Mesenchymal stem cell (in vitro differentiated cells and primary cell): ENCODE data around the gene MAP4K3.
"Not testable (repeated sequence)": the region's sequence is repeated elsewhere in the genome, so short reads cannot be mapped to it uniquely, and the experiment has no call there.

Experiments used
- DNase-seq: peaks from one replicate; pipeline ENCODE4 v3.0.0-alpha.2; 2013
- H2AFZ ChIP-seq: one replicate; pipeline ENCODE4 v1.6.1; 2013; ENCODE audit warnings: low read depth, mild to moderate bottlenecking, control low read depth, inconsistent platforms, low read length, moderate library complexity
- H2AK5ac ChIP-seq: 2 replicates; pipeline ENCODE4 v1.6.1; 2013; ENCODE audit warnings: low read length, moderate library complexity, mild to moderate bottlenecking, inconsistent platforms; ENCODE audit not compliant: severe bottlenecking
- H2BK120ac ChIP-seq: one replicate; pipeline ENCODE4 v1.6.1; 2013; ENCODE audit warnings: low read depth, mild to moderate bottlenecking, inconsistent platforms, low read length, moderate library complexity
- H2BK12ac ChIP-seq, 2 experiments: one replicate each; pipeline ENCODE4 v1.6.1; 2013; ENCODE audit warnings: inconsistent platforms in 2 of 2, low read length in 2 of 2, mild to moderate bottlenecking in 2 of 2, moderate library complexity in 2 of 2, control low read depth in 1 of 2
- H2BK15ac ChIP-seq: one replicate; pipeline ENCODE4 v1.6.1; 2013; ENCODE audit warnings: mild to moderate bottlenecking, low read depth, inconsistent platforms; ENCODE audit not compliant: poor library complexity, severe bottlenecking
- H2BK5ac ChIP-seq: 2 replicates; pipeline ENCODE4 v1.6.1; 2013; ENCODE audit warnings: low read depth, mild to moderate bottlenecking, low read length, control low read depth, inconsistent platforms; ENCODE audit not compliant: poor library complexity, severe bottlenecking
- H3K14ac ChIP-seq, 2 experiments: one replicate each; pipeline ENCODE4 v1.6.1; 2013; ENCODE audit warnings: inconsistent platforms in 2 of 2, low read length in 2 of 2, control low read depth in 1 of 2, mild to moderate bottlenecking in 1 of 2, moderate library complexity in 1 of 2
- H3K18ac ChIP-seq, 2 experiments: one replicate each; pipeline ENCODE4 v1.6.1; 2013; ENCODE audit warnings: inconsistent platforms in 2 of 2, low read length in 2 of 2, control low read depth in 1 of 2, low read depth in 1 of 2, mild to moderate bottlenecking in 1 of 2
- H3K23ac ChIP-seq, 2 experiments: one replicate each; pipeline ENCODE4 v1.6.1; 2013; ENCODE audit warnings: inconsistent platforms in 2 of 2, low read length in 2 of 2, mild to moderate bottlenecking in 2 of 2, moderate library complexity in 2 of 2, control low read depth in 1 of 2
- H3K27ac ChIP-seq: 2 replicates; pipeline ENCODE4 v1.5.1; 2013; ENCODE audit warnings: mild to moderate bottlenecking, moderate library complexity, low read length, control low read depth, inconsistent platforms; ENCODE audit not compliant: poor library complexity, severe bottlenecking
- H3K27me3 ChIP-seq, 2 experiments: 2 replicates each; pipeline versions ENCODE4 v1.6.1 to v1.7.0; 2013; ENCODE audit warnings: low read length in 2 of 2, mild to moderate bottlenecking in 2 of 2, moderate library complexity in 2 of 2, control low read depth in 1 of 2, inconsistent platforms in 1 of 2; ENCODE audit not compliant: control insufficient read depth in 1 of 2, insufficient read depth in 1 of 2
- H3K36me3 ChIP-seq, 2 experiments: 2 replicates each; pipeline versions ENCODE4 v1.6.1 to v1.7.0; 2013; ENCODE audit warnings: low read length in 2 of 2, control low read depth in 1 of 2, inconsistent platforms in 1 of 2, low read depth in 1 of 2, mild to moderate bottlenecking in 1 of 2; ENCODE audit not compliant: insufficient read depth in 2 of 2, control insufficient read depth in 1 of 2
- H3K4ac ChIP-seq, 2 experiments: one replicate each; pipeline ENCODE4 v1.6.1; 2013; ENCODE audit warnings: inconsistent platforms in 2 of 2, low read length in 2 of 2, mild to moderate bottlenecking in 2 of 2, moderate library complexity in 2 of 2, control low read depth in 1 of 2, low read depth in 1 of 2
- H3K4me1 ChIP-seq: 2 replicates; pipeline ENCODE4 v1.6.1; 2013; ENCODE audit warnings: low read depth, low read length, control low read depth; ENCODE audit not compliant: control insufficient read depth, insufficient read depth
- H3K4me2 ChIP-seq: 2 replicates; pipeline ENCODE4 v1.6.1; 2013; ENCODE audit warnings: low read length, mild to moderate bottlenecking, inconsistent platforms; ENCODE audit not compliant: poor library complexity, severe bottlenecking
- H3K4me3 ChIP-seq, 2 experiments: 2 replicates each; pipeline versions ENCODE4 v1.5.1 to v1.7.0; 2013; ENCODE audit warnings: low read length in 2 of 2, mild to moderate bottlenecking in 2 of 2, control low read depth in 1 of 2, low read depth in 1 of 2; ENCODE audit not compliant: insufficient read depth in 1 of 2
- H3K79me1 ChIP-seq: replicated peaks from 2 replicates; pipeline ENCODE4 v1.6.1; 2013; ENCODE audit warnings: mild to moderate bottlenecking, control low read depth, low read length, inconsistent platforms; ENCODE audit not compliant: poor library complexity, severe bottlenecking
- H3K9ac ChIP-seq: 2 replicates; pipeline ENCODE4 v1.7.0; 2013; ENCODE audit warnings: mild to moderate bottlenecking, low read length, moderate library complexity
- H3K9me3 ChIP-seq: 2 replicates; pipeline ENCODE4 v1.7.0; 2013; ENCODE audit warnings: mild to moderate bottlenecking, low read length; ENCODE audit not compliant: control insufficient read depth
- H4K8ac ChIP-seq: one replicate; pipeline ENCODE4 v1.6.1; 2013; ENCODE audit warnings: inconsistent platforms, mild to moderate bottlenecking, low read length, moderate library complexity
- H4K91ac ChIP-seq: one replicate; pipeline ENCODE4 v1.6.1; 2013; ENCODE audit warnings: mild to moderate bottlenecking, low read length, inconsistent platforms
- WGBS: methylation state at CpG from one replicate; pipeline ENCODE4 v1.1.7; 2013; ENCODE audit warnings: mixed read lengths; 5-methylcytosine and 5-hydroxymethylcytosine counted together

The MAP4K3 gene

GRCh38 chr2:39384071-39384470 lies 53.0 kb downstream of the MAP4K3 start:
- H3K4me1 ChIP-seq, H2AFZ ChIP-seq, H3K27me3 ChIP-seq, H3K14ac ChIP-seq, H3K4ac ChIP-seq, H2BK5ac ChIP-seq, H3K4me2 ChIP-seq, H4K91ac ChIP-seq, H3K18ac ChIP-seq, H3K36me3 ChIP-seq, H3K9ac ChIP-seq, H2AK5ac ChIP-seq, H4K8ac ChIP-seq, H3K4me3 ChIP-seq, H3K23ac ChIP-seq, H3K27ac ChIP-seq, DNase-seq, H2BK12ac ChIP-seq, H2BK15ac ChIP-seq, H2BK120ac ChIP-seq, H3K9me3 ChIP-seq: not testable (repeated sequence)
- WGBS: 96% methylated on average over 11 of the region's 11 CpGs
- peaks cover 15% of the 10 kb centered on the region for H3K79me1 ChIP-seq

- Histone ChIP-seq H2AFZ (no peak overlapping the region), H2BK12ac (no peak overlapping the region), H4K91ac (no peak overlapping the region), H2BK5ac (no peak overlapping the region), H3K4ac (no peak overlapping the region), H3K4me2 (no peak overlapping the region), H3K4me1 (peaks cover 2% of the 10 kb centered on the region), H3K9ac (no peak overlapping the region), H4K8ac (no peak overlapping the region), H3K23ac (no peak overlapping the region), H2BK120ac (no peak overlapping the region), H3K14ac (no peak overlapping the region), H2AK5ac (no peak overlapping the region), H3K9me3 (peaks cover 5% of the 10 kb centered on the region), H3K4me3 (no peak overlapping the region), H3K36me3 (no peaks in the 10 kb centered on the region), H3K18ac (no peak overlapping the region), H3K79me1 (peaks cover 15% of the 10 kb centered on the region), H2BK15ac (no peak overlapping the region), H3K27me3 (no peaks in the 10 kb centered on the region), H3K27ac (no peak overlapping the region)
- 93% methylated on average over 4 of the region's 6 CpGs for WGBS
- no peak for DNase-seq
Measured at GRCh38 chr2:39383146-39383545, 53.9 kb downstream of the MAP4K3 start.

GRCh38 chr2:39381653-39382052 lies 55.4 kb downstream of the MAP4K3 start:
- Histone ChIP-seq H3K36me3 (peaks cover 0 to 1% of the 10 kb centered on the region in 2 experiments), H3K18ac (peak overlapping the region in 1 of 2 experiments; percentile 77), H2BK12ac (no peak overlapping the region), H3K27me3 (no peaks in the 10 kb centered on the region), H3K23ac (no peak overlapping the region), H2AK5ac (no peak overlapping the region), H3K9ac (no peak overlapping the region), H3K79me1 (peaks cover 15% of the 10 kb centered on the region), H3K4me2 (no peak overlapping the region), H2BK120ac (peak overlapping the region; percentile 42), H3K4me1 (peaks cover 2% of the 10 kb centered on the region), H2BK15ac (no peak overlapping the region), H3K14ac (no peak overlapping the region), H2AFZ (no peak overlapping the region), H3K4ac (no peak overlapping the region), H4K91ac (no peak overlapping the region), H3K4me3 (no peak overlapping the region), H2BK5ac (no peak overlapping the region), H3K9me3 (peaks cover 5% of the 10 kb centered on the region), H4K8ac (no peak overlapping the region), H3K27ac (no peak overlapping the region)
- WGBS: 81% methylated on average over 4 of the region's 5 CpGs
- DNase-seq: no peak

GRCh38 chr2:39380525-39381150 lies 56.4 kb downstream of the MAP4K3 start:
- H2BK120ac ChIP-seq: no peak overlapping the region
- H3K36me3 ChIP-seq: peaks cover 0 to 11% of the 10 kb centered on the region in 2 experiments
- H3K27me3 ChIP-seq: no peaks in the 10 kb centered on the region
- H3K4me3 ChIP-seq: no peak overlapping the region
- WGBS: no CpG with 5 or more reads among the region's 2 CpGs
- H3K4ac ChIP-seq: no peak overlapping the region
- H2AFZ ChIP-seq: no peak overlapping the region
- H4K91ac ChIP-seq: no peak overlapping the region
- H2BK5ac ChIP-seq: no peak overlapping the region
- H3K27ac ChIP-seq: no peak overlapping the region
- no peak overlapping the region for H3K14ac ChIP-seq
- no peak overlapping the region for H3K4me2 ChIP-seq
- no peak overlapping the region for H3K23ac ChIP-seq
- no peak overlapping the region for H2BK12ac ChIP-seq
- DNase-seq: peak; percentile 39
- H3K18ac ChIP-seq: no peak overlapping the region
- H2BK15ac ChIP-seq: no peak overlapping the region
- H3K4me1 ChIP-seq: peaks cover 2% of the 10 kb centered on the region
- no peak overlapping the region for H2AK5ac ChIP-seq
- peak overlapping the region; percentile 70 for H3K9ac ChIP-seq
- H3K79me1 ChIP-seq: peaks cover 14% of the 10 kb centered on the region
- H4K8ac ChIP-seq: no peak overlapping the region
- H3K9me3 ChIP-seq: peaks cover 6% of the 10 kb centered on the region
